ENCODE data around the gene CRABP2.

The CRABP2 gene

GRCh38 chr1:156708218-156708661 lies 2.9 kb upstream of the CRABP2 start:
- no peak for DNase-seq (ENCODE audit: low read depth)

GRCh38 chr1:156707417-156708217 lies 2.2 kb upstream of the CRABP2 start:
- no peak for DNase-seq (ENCODE audit: low read depth)

- DNase-seq (ENCODE audit: low read depth) = no peak
Observed at GRCh38 chr1:156706657-156707416, 1.5 kb upstream of the CRABP2 start.

GRCh38 chr1:156705918-156706656 lies 704 bp upstream of the CRABP2 start:
- no peak for DNase-seq (ENCODE audit: low read depth)

DNA sequence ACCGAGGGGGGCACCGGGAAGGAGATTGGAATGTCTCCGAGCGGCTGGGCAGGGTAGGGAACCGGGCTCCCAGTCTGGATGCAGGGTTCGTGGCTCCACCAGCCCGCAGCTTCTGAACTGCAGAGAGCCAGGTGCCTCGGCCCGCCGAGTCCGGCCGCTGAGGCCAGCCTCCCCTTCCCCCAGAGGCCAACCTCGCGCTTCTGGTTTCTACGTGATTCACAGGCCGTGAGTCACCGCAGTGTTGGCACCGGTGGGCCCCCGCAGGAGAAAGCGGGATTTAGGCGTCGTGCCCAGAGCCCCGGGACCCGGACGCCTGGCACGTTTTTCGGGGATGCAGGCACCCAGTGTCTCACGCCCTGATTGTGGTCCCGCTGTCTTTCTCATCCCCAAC lies 458 bp downstream of the CRABP2 start:
- no peak for DNase-seq (ENCODE audit: low read depth)

GRCh38 chr1:156704166-156704711 lies 1.1 kb downstream of the CRABP2 start:
- DNase-seq (ENCODE audit: low read depth) = no peak

GRCh38 chr1:156703741-156704140 lies 1.6 kb downstream of the CRABP2 start:
- no peak for DNase-seq (ENCODE audit: low read depth)

DNA sequence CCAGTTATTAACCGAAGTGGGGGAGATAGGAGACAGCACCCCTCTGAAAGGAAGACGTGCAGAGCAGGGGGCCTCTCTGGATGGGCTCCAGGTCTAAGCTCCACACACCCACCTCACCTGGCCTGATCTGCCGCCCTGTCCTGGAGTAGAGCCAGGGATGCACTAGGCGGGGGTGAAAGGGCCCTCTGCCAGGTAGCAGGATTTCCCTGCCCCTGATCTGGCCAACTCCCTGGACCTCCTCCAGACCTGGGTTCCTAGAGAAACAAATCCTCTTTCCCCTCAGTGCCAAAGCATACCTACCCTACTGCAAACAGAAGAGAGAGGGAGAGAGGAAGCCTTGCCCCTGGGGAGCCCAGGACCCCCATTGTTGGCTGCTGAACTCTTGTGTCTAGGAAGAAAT lies 2.0 kb downstream of the CRABP2 start:
- no peak for DNase-seq (ENCODE audit: low read depth)

- no peak for DNase-seq (ENCODE audit: low read depth)
Observed at GRCh38 chr1:156700736-156701531, 4.4 kb downstream of the CRABP2 start.

GRCh38 chr1:156698995-156699394 lies 6.4 kb downstream of the CRABP2 start:
- DNase-seq (ENCODE audit: low read depth) = no peak

- DNase-seq (ENCODE audit: low read depth) = no peak
Observed at GRCh38 chr1:156697481-156697880, 7.9 kb downstream of the CRABP2 start.

DNA sequence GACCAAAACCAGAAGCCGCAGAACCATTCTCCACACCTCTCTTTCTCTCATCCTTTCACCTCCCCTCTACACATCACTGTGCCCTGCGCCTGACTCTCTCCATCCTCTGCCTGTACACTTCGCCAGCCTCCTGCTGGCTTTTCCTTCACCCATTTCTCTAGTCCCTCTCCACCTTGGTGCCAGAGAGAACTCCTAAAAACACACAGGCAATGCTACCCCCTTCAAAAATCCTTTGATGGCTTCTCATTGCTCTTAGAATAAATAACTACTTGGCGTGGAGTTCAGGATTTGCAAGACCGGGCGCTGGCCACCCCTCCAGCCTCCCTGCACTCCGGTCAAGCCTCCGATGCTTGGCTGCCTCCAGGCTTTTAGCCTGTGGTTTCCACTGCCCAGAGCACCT lies 8.6 kb downstream of the CRABP2 start:
- DNase-seq (ENCODE audit: low read depth) = no peak

DNA sequence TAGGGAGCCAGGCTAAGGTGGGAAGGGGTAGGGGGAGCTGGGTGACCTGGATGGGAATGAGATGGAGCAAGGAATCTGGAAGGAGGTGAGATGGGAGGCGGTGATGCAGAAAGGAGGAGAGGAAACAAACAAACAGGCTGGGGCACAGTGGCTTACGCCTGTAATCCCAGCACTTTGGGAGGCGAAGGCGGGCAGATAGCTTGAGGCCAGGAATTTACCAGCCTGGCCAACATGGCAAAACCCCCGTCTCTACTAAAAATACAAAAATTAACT lies 10.8 kb downstream of the CRABP2 start:
- DNase-seq (ENCODE audit: low read depth) = no peak

DNA sequence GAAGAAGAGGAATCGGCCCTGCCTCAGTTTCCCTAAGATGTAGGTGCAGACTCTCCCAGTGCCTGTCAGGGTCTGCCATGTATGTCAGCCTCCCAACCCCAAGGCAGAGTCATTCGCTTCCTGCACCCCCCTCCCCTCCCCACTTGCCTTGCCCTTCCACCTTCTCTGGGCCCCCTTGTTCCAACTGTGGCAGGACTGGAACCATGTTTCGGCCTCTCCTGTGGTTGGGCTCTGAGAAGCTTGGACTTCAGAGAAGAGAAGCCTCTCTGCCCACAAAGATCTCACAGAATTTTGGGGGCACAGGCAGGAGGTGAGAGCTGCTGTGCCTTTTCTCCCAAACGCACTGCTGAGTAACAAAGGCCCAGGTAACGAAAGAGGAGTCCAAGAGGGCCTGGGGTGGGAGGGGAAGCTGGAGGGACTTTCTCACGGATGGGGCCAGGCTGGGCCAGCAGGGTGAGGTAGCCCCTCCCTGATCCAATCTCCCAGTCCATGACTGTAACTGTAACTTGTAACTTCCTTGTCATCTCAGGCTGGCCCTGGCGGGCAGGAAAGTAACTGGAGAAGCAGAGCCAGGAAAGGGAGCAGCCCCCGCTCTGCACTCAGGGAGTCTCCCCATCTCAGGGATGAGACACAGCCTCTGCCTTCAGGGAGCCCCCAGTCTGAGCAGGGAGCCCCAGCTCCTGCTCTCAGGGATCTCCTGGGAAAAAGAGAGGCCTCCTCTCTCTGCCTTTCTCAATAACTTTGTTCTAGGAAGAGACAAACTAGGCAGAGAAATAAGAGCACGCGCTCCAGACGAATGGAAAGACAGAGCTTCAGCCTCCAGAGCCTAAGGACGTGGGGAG lies 11.3 kb downstream of the CRABP2 start:
- no peak for DNase-seq (ENCODE audit: low read depth)

GRCh38 chr1:156692925-156693847 lies 12.2 kb downstream of the CRABP2 start:
- no peak for DNase-seq (ENCODE audit: low read depth)

GRCh38 chr1:156692441-156692924 lies 12.9 kb downstream of the CRABP2 start:
- DNase-seq (ENCODE audit: low read depth) = no peak

- DNase-seq (ENCODE audit: low read depth) = no peak
Observed at GRCh38 chr1:156691665-156692440, 13.5 kb downstream of the CRABP2 start.

DNA sequence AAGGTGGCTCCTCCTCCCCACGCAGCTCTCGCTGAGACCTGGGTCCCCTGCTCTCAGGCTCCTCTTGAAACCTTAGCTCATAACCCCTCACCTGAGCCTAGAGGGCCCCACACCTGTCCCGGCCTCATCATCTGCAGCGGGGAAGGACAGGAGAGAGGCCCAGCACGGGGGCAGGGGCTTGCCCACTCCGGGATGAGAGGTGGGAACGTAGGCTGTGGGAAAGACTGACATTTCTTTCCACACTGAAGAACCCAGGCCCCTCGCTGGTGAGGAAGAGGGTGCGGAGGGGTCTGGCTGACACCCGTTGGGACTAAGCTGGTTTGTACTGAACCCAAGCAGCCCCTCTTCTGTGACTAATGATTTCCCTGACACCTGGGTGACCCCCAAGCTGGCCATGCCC lies 14.2 kb downstream of the CRABP2 start:
- no peak for DNase-seq (ENCODE audit: low read depth)

GRCh38 chr1:156690675-156691036 lies 14.7 kb downstream of the CRABP2 start:
- no peak for DNase-seq (ENCODE audit: low read depth)

Measured in GM04503 (cell line).